Neural crest cell (in vitro differentiated cells): Measurements from ENCODE around the gene HSH2D. TPM values are rescaled to one million over a fixed set of nuclear protein-coding genes. Genes with fewer than 3 reads are reported as not detected.

Experiments
- DNase-seq: peaks from one replicate; pipeline ENCODE4 v3.0.0; 2021; ENCODE audit warnings: low read depth, mixed read lengths, low spot score
- H3K27ac Mint-ChIP-seq: one replicate; pipeline ENCODE4 v1.8.0; 2021; ENCODE audit warnings: mild to moderate bottlenecking, mixed read lengths; ENCODE audit not compliant: unreplicated experiment
- H3K27me3 Mint-ChIP-seq: 2 replicates; pipeline ENCODE4 v1.8.0; 2021; ENCODE audit warnings: low read depth, mild to moderate bottlenecking, mixed read lengths
- H3K36me3 Mint-ChIP-seq: 2 replicates; pipeline ENCODE4 v1.8.0; 2021; ENCODE audit warnings: low read depth, mild to moderate bottlenecking, mixed read lengths
- H3K4me1 Mint-ChIP-seq: 2 replicates; pipeline ENCODE4 v1.8.0; 2021; ENCODE audit warnings: mixed read lengths
- H3K4me3 Mint-ChIP-seq: one replicate; pipeline ENCODE4 v1.8.0; 2021; ENCODE audit warnings: mild to moderate bottlenecking, mixed read lengths
- H3K9me3 Mint-ChIP-seq: 2 replicates; pipeline ENCODE4 v1.8.0; 2021; ENCODE audit warnings: mixed read lengths
- long read RNA-seq: library from polyadenylated mRNA; unstranded; transcript quantifications from one replicate; pipeline ENCODE4 v2.0.0, GENCODE V29; 2020
- total RNA-seq: library from RNA; stranded (reverse); gene quantifications from 2 replicates; pipeline ENCODE4 v1.2.1, GENCODE V29; 2021
- TF ChIP-seq, protein P1 (sequence below): fragments of 200-600 bp; sonication (generic); conservative IDR thresholded peaks from 2 replicates; pipeline ENCODE4 v1.5.0; 2021; ENCODE audit warnings: antibody characterized with exemption, mild to moderate bottlenecking

HSH2D gene
- total RNA-seq, result not detected in 2 replicates
- long read RNA-seq, result 0 reads

- H3K27ac Mint-ChIP-seq, result no peak within 1 kb of the TSS
- H3K27me3 Mint-ChIP-seq, result no peaks in the 10 kb centered on the region
- no peaks in the 10 kb centered on the region for H3K9me3 Mint-ChIP-seq
- H3K4me3 Mint-ChIP-seq, result no peak within 1 kb of the TSS
- TF ChIP-seq, protein P1, sequence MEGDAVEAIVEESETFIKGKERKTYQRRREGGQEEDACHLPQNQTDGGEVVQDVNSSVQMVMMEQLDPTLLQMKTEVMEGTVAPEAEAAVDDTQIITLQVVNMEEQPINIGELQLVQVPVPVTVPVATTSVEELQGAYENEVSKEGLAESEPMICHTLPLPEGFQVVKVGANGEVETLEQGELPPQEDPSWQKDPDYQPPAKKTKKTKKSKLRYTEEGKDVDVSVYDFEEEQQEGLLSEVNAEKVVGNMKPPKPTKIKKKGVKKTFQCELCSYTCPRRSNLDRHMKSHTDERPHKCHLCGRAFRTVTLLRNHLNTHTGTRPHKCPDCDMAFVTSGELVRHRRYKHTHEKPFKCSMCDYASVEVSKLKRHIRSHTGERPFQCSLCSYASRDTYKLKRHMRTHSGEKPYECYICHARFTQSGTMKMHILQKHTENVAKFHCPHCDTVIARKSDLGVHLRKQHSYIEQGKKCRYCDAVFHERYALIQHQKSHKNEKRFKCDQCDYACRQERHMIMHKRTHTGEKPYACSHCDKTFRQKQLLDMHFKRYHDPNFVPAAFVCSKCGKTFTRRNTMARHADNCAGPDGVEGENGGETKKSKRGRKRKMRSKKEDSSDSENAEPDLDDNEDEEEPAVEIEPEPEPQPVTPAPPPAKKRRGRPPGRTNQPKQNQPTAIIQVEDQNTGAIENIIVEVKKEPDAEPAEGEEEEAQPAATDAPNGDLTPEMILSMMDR, result no peak
- DNase-seq, result no peak
- no peaks in the 10 kb centered on the region for H3K4me1 Mint-ChIP-seq
- H3K36me3 Mint-ChIP-seq, result no peaks in the 10 kb centered on the region
Measured at GRCh38 chr19:16143399-16144215, at the start of gene HSH2D. Gene HSH2D (plus strand): TSS chr19:16143685. CDS start chr19:16148751, 5,066 bp downstream.

- Mint-ChIP-seq H3K4me1 (peaks cover 1% of the 10 kb centered on the region), H3K27ac (no peak overlapping the region), H3K27me3 (no peaks in the 10 kb centered on the region), H3K36me3 (peaks cover 25% of the 10 kb centered on the region), H3K9me3 (no peaks in the 10 kb centered on the region), H3K4me3 (no peak overlapping the region)
- TF ChIP-seq, protein P1, result no peak
- DNase-seq, result no peak
Measured at GRCh38 chr19:16094360-16095070, 49.0 kb upstream of the HSH2D start.

- Mint-ChIP-seq H3K36me3 (peaks cover 28% of the 10 kb centered on the region), H3K27ac (peak overlapping the region; percentile 81), H3K9me3 (no peaks in the 10 kb centered on the region), H3K4me1 (no peaks in the 10 kb centered on the region), H3K27me3 (no peaks in the 10 kb centered on the region), H3K4me3 (no peak overlapping the region)
- no peak for DNase-seq
- TF ChIP-seq, protein P1, result no peak
Measured at GRCh38 chr19:16095071-16095571, 48.4 kb upstream of the HSH2D start.

- TF ChIP-seq, protein P1, result no peak
- no peak overlapping the region for H3K4me3 Mint-ChIP-seq
- H3K27me3 Mint-ChIP-seq, result no peaks in the 10 kb centered on the region
- H3K9me3 Mint-ChIP-seq, result no peaks in the 10 kb centered on the region
- no peak for DNase-seq
- peaks cover 32% of the 10 kb centered on the region for H3K36me3 Mint-ChIP-seq
- no peaks in the 10 kb centered on the region for H3K4me1 Mint-ChIP-seq
- H3K27ac Mint-ChIP-seq, result no peak overlapping the region
Measured at GRCh38 chr19:16096280-16096855, 47.1 kb upstream of the HSH2D start.

DNA sequence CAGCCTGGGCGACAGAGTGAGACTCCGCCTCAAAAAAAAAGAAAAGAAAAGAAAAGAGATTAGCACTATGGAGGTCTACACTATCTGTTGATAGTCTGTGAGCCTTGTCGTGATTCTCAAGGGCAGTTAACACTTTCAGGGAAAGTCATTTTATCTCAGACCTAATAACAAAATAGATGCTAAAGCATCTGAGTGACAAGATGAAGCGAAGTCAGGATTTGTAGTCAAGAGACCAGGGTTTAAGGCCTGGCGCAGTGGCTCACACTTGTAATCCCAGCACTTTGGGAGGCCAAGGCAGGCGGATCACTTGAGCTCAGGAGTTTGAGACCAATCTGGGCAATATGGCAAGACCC is 45.1 kb upstream of the HSH2D start:
- H3K27ac Mint-ChIP-seq, result no peak overlapping the region
- H3K9me3 Mint-ChIP-seq, result no peaks in the 10 kb centered on the region
- no peaks in the 10 kb centered on the region for H3K4me1 Mint-ChIP-seq
- no peak for DNase-seq
- TF ChIP-seq, protein P1, result no peak
- no peak overlapping the region for H3K4me3 Mint-ChIP-seq
- no peaks in the 10 kb centered on the region for H3K27me3 Mint-ChIP-seq
- peaks cover 33% of the 10 kb centered on the region for H3K36me3 Mint-ChIP-seq
